Left lobe of liver (tissue), 2 donors: Measurements from ENCODE around the gene RAD51AP1. TPM values are rescaled to one million over a fixed set of nuclear protein-coding genes. Genes with fewer than 3 reads are reported as not detected.

Experiments
- ATAC-seq: fragments of 200-7000 bp; cut with Tn5 transposase; one replicate; pipeline ENCODE4 v1.9.1; 2020; ENCODE audit warnings: mild to moderate bottlenecking, moderate library complexity
- DNase-seq: peaks from one replicate; pipeline ENCODE4 v3.0.0-alpha.2; 2020; ENCODE audit warnings: low spot score
- total RNA-seq: library from RNA; stranded (reverse); gene quantifications from one replicate; pipeline ENCODE4 v1.2.1, GENCODE V29; 2021
- donor health status: DM: no; HTN: no; CAD: no; lungs with moderate emphysema.
- donor health status: DM: no; HTN: yes; CAD: no.

Gene RAD51AP1
- total RNA-seq, 1 donor from 2014 or later = 0.65 TPM

DNA sequence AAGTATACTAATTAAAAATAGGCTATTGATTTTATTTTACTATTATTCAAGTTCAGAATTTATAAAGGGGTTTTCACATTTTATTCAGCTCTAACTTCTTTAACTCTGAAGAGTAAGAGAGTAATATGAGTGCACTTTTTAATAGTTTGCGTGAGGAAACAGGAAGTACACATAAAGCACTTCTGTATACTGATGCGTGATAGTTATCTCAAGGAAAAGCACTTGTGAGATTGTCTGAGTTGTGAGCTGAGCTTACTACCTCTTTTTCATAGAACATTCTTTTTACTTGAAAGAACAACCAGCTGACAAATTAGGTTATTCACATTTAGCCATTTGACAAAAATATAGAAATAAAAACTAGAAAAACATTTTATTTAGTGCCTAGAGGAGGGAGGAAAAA is 1.9 kb downstream of the RAD51AP1 start:
- ATAC-seq = no peak
- DNase-seq = no peak

DNA sequence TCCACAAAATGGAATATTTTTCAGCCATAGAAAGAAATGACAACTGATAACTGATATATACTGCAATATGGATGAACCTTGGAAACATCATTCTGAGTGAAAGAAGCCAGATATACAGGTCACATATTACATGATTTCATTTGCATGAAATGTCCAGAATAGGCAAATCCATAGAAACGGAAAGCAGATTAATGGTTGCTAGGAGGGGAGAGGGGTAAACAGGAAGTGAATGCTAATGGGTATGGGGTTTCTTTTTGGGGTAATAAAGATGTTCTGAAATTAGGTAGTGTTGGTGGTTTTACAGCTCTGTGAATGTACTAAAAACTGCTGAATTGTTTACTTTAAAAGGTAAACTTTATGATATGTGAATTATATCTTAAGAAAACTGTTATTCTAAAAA is 6.5 kb downstream of the RAD51AP1 start:
- ATAC-seq = no peak
- no peak for DNase-seq

DNA sequence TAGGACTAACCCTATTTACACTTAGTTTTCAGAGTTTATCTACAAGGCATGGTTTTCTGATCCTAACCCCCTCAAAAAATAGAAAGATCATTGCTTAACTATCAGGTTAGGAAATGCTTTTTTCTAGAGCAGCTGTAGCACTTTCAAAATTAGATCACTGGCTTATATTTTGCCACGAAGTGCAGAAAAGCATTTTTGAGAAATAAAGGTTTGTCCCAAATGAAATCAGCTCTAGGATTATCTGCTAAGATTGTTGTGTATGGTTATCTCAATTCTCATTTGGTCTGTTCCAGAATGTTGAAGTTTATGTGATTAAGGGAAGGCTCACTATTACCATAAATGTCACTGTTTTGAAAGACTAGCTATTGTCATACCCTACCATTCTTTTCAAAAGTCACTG is 13.5 kb downstream of the RAD51AP1 start:
- no peak for DNase-seq
- no peak for ATAC-seq

DNA sequence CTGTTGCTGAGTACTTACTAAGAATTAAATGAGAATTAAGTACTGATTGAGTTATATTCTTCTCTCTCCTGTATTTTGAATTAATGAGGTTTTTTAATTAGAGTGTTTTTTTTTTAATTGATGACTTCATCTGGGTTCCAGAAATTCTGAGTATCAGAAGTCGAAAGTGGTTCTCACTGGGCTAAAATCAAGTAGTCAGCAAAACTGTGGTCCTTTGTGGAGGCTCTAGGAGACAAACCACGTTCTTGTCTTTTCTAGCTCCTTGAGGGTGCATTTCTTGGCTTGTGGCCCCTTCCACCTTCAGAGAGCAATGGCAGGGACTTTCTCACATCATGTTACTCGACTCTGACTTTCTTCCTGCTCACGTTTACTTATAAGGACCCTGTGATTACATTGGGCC is 15.3 kb downstream of the RAD51AP1 start:
- DNase-seq (no peak), ATAC-seq (no peak)

DNA sequence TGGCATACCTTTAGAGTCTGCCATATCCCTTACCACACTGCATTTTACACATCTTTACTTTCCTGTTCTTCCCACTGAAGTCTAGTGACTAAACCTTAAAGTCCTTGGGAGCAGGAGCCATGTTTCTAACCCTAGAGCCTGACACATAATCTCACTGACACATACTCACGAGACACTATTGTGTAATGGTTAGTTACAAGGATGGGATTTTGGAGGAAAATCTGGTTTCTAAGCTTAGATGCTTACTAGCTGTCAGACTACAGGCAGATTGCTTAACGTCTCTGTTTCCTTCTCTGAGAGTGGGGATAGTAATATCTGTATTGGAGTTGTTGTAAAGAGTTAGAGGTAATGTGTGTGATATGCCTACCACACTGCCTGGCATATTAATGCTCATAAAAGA is 17.1 kb downstream of the RAD51AP1 start:
- ATAC-seq = no peak
- DNase-seq = no peak

DNA sequence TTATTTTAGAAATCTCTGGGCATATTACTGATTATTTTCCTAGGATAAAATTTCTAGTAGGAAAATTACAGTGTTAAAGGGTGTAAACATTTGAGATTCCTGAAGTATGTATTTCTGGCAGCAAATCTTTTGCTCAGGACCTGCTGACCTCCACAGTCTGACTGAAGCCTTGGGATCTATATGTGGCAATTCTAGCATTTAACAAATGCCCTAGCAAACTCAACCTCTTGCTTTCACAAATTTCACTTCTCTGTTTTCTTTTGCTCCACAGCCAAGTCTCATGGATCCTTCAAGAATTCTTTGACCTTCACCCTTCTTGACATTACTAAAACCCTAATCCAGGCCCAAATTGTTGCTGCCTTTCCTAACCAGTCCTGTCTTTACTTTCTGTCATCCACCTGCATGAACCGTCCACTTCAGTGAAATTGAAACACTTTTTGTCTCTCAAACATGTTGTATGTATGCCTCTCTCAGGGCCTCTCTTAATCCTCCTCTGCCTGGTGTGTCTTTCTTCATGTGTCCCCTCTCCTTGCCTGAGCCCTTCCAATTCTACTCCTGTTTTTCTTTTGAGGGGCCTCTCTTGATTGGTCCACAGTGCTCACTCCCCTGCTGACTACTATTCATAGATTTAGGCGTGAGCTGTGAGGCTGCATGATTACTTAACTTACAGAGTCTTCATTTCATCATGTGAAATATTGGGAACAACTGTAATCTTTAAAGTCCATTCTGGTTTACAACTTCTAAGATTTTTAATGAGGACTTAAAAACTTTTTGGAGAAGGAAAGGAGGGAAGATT is 18.2 kb downstream of the RAD51AP1 start:
- DNase-seq = no peak
- no peak for ATAC-seq

DNA sequence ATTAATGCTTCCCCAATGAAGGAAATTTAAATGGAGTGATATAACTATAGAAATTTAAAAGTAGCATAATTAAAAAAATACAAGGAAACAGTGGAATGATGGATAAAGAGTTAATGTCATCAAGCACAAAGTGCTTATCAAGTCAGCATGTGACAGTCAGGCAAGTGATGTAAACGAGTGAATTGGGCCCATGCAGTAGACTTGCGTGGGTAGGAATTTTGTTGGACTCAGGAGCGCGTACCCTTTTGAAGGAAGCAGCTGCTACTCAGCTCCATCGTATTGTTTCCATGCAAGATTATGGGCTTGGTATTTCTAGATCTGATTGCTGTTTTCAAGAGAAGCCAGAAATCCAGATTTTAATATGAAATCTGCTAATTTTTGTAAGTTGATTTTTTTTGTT is 18.9 kb downstream of the RAD51AP1 start:
- DNase-seq (no peak), ATAC-seq (no peak)

DNA sequence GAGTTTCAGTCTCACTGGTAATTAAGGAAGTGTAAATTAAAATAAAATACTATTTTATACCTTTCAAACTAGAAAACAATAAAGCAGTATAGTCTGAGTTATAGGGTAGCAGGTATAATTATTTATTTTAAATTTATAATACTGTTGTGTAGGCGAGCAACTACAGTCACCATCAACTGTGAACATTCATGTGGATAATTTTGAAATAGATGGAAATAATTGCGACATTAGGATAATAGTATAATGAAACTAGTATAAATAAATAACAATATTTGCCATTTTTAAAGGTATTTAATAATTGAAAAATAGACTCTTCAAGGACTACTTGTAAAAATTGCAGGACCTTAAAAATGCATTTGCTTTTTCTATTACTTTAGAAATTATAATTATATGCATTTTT is 19.5 kb downstream of the RAD51AP1 start:
- ATAC-seq (no peak), DNase-seq (no peak)

DNA sequence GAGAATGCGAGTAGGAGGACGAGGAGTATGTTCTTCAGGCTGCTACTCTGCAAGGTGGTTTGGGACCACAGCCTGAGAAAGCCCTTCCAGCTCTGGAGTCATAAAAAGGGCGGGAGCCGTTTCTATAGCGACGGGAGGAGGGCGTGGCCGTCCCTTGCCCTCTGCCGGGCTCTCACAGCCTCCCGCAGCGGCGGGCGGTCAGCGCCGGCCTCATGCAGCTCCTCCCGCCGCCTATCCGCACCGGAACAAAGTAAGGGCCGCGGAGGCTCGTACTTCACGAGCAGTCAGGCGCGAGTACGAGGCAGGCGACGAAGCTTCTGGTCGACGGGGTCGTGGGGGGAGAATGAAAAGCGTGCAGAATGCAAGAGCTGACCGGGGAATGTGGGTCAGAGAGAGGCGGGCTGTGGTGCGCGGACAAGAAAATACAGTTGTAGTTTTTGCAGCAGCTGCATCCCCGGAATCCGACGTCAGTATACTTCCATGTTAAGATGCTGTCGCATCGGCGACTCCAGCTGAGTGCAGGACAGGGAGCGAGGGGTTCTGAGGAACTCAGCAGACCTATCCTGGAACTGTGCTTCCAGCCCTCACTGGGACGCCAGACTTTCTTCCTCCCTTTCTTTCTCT is 23.5 kb downstream of the RAD51AP1 start, which contains the start of gene DYRK4:
Gene DYRK4, plus strand, starts transcription at position 175 of the 624 bp plus-strand sequence. Its CDS starts 38 bp downstream, at position 213.
- DNase-seq = peak; percentile 80
- ATAC-seq = peak; percentile 100

DNA sequence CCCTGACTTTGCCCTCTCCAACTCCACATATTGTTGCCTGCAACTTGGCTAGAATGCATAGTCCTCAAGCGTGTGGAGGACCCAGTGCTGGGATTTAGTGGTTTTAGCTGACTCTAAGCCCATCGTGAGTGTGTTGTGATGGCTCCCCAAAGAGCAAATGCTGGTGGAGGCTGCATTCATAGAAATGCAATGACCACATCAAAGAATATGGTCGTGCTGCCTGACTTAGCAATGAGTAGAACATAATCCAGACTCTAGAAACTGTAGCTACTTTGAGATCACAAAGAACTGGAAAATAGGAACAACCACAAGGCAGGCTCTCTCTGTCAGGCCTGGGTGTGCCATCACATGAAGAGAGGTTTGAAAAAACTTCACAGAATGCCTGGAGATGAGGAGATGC is 24.6 kb downstream of the RAD51AP1 start:
- DNase-seq (no peak), ATAC-seq (no peak)

DNA sequence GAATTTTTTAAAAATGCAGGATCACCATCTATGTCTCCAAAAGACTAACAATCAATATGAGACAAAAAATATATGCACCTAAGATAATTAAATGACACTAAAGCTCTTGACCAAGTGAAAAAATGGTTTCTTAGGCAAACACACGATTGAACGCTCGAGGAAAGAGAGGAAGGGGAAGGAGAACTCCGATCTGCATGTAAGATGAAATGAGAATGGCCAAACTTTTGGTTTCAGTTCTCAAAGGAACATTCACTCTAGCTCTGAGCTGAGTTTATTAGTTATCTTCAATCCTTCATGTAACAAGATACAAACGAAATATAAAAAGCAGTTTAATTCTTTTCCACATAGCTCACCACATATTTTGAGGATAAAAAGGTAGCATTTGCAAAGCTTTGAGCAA is 26.1 kb downstream of the RAD51AP1 start:
- no peak for ATAC-seq

DNA sequence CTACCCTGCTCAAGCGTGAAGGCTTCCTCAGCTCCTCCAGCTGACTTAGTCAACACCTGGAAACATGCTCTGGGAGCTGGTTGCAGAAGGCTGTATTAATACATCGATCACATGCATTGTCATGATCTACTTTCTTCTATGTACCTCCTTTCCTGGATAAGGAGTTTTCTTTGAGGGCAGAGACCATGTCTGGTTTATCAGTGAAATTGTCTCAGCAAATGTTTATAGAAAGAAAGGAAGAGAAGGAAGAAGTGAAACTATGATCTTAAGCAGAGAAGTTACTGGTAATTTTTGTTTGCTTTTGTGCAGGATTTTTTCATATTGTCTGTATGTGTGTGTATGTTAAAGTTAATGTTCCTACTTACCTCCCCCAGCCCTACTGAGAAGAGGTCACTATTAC is 27.8 kb downstream of the RAD51AP1 start:
- DNase-seq (no peak), ATAC-seq (no peak)

More for the DNA sequence above, 26.1 kb downstream of the RAD51AP1 start:
- DNase-seq = no peak

DNA sequence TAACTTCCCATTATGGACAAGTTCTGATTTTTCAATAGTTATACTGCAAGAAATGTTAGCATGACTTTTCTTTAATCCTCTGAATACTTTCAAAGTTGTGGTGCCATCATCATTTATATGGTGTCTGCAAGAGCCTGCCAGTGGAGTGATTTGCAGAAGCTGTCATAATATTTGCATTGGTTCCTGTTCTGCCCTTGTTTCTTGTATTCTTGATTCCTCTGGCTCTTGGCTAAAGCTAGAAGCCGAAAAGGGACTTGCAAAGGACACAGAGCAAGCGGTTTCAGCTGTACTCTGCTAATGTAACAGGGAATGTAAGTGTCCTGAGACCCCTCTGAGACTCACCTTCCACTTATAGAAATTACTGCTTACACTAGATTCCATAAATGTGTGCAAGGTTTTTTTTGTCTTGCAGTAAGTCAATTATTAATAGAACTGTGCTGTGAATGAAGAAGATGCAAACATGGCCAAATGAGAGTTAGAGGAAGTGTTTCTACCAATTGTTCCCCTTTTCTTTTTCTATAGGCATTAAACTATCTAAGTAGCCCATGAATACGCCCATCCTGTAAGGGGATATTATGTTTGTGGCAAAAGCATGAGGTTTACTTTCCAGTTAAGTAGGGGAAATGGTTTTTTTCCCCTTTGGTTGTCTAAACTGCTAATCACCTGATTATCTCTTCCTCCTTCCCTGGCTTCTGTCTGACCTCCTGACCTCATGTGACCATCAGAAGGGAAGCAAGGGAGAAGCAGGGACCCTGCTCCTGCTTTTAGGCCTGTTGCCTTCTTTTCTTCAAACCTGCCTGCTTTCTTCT is 28.6 kb downstream of the RAD51AP1 start:
- ATAC-seq = peak; percentile 34
- DNase-seq = no peak

DNA sequence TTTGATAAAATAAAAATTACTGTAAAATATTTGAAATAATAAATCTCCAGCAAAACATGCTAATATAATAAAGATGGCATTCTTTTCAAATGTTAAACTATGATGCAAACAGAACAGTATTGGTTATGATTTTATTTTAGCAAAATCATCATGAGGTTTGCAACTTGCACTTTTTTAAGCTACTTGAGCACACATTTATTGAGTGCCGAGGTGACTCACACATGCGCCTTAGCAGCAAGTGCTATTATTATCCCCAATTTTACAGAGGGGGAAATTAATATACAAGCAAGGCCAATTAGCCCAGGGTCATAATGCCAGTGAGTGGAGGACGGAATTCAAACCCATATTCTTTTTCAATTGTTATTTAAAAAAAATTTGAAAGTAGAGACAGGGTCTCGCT is 30.6 kb downstream of the RAD51AP1 start:
- ATAC-seq = no peak
- DNase-seq = no peak

DNA sequence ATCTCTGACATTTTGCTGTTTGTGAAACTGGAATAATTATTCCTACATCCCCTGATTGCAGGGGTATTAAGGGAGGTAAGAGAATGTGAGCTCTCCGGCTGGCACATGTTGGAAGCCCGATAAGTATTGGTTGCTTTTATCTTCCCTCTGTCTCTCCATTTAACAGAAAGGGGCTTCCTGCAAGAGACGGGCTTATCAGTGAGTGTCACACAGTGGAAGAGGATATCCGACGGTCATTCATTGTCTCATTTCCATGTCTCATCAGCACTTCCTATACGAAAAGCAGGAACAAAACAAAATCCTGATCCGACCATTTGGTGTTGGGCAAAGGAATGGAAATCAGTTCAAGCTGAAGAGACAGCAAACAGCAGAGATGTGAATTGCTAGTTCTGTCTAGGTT is 34.0 kb downstream of the RAD51AP1 start:
- ATAC-seq = peak; percentile 34

DNA sequence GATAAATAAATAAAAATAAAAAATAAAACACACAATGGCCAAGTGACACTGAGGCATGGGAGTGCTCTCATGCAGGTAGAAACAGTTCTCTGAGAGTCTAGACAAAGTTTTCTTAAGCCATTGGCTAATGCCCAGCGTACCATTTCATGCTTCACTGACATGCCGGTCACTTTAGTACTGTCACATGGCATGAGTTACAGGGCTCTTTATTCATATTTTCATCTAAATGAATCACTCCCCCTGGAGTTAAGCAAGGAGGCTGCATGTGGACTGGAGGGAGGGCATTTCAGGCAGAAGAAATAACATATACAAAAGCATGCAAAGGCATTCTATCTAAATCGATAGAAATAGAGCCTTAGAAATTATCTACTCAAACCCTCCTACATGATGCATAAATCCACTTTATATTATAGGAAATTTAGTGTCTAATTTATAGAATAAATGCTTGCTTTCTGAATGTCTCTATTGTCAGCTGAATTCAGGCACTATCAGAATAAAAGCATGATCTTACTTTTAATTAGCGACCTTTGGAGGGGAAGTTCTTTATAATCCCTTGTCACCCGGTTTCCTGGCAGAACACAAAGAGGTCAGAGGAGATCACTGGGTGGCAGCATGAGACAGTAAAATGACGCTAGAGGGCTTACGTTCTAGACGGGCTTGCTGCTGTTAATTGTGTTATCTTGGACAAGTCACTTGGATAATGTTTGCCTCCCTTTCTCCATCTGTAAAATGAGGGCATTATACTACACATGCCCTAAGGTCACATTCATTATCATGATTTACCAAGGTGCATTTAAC is 40.8 kb downstream of the RAD51AP1 start:
- ATAC-seq (peak; percentile 84), DNase-seq (no peak)

More for the DNA sequence above, 34.0 kb downstream of the RAD51AP1 start:
- DNase-seq = no peak

DNA sequence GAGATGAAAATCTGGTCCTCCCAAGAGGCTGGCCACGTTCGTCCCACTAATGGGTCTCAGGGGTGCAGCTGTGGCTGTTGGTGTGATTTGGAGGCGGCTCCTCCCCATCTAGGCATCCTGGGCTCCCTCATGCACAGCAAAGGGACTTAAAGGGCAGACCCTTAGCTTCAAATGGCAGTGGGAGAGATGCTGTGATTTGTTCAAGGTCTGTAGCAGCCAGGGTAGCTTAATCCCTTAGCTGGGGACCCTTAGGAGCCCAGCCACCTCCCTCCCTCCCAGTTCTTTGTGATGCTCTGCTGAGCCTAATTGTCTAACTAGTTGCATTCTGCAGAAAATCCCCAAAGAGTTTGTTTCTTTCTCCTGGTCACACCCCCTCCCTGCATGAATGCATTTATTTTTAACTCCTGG is 41.6 kb downstream of the RAD51AP1 start:
- DNase-seq (no peak), ATAC-seq (no peak)

DNA sequence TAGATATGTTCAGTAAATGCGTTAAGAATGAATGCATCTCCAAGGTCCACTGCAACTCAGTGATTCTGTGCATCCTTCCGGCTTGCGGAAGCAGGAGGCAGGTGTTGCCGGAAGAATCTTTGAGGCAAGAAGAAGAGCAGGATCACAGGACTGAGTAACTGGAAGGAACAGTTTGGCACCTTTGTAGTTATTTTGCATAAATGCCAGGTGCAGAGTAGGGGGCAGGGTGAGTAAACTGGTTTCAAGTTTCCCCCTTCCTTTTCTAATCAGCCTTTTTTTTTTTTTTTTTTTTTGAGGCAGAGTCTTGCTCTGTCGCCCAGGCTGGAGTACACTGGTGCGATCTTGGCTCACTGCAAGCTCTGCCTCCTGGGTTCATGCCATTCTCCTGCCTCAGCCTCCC is 45.6 kb downstream of the RAD51AP1 start:
- no peak for DNase-seq
- ATAC-seq = no peak

DNA sequence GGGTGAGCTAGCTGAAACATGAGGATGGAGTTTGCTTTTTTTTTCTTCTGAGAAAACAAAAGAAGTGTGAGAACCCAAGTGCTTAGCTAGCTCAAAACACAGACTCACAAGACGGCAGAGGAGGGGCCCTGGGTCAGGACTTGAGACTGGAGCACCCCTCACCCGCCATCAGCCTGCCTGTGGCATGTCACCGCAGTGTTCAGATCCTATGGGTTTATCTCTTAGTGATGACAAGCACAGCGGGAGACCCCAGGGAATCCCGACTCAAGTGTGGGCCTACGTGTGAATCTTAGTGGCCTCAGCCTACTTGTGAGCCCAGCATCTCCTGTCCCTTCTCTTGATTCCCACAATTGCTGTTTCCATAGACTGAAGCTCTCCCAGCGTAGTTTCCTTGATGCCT is 46.2 kb downstream of the RAD51AP1 start:
- ATAC-seq (no peak), DNase-seq (no peak)

DNA sequence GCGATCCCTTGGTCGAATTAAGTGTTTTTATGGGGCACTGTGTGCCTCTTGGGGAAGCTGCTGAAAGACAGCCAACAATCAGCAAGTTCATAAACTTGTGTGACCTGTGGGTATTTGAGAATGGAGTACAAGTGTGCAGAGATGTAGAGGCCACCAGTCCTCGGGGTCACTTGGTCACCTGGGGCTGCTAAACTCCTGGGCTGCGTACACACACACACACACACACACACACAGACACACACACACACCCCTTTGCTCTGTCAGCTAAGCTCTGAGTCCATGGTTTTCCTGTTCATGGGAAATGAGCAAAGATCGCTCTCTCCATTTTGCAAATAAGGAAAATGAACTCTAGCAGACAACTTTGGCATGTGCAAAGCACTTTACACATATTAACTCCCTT is 47.8 kb downstream of the RAD51AP1 start:
- ATAC-seq = no peak
- DNase-seq = no peak

DNA sequence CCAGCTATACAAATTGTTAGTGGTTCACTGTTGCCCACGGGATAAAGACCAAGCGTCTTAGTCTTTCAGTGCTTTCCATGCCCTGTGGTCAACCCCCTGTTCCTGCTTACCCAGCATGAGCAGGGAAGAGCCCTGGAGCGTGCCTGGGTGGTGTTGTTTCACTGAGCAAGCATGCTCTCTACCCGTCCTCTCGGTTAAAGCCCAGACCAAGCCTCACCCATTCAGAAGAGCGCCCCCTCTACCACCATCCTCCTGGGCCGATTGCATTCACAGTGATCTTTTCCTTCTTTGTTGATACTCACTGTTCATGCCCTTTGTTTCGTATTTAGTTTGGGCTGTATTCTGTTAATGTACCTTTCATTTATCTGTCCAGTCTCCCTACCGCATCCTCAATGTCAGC is 48.4 kb downstream of the RAD51AP1 start:
- ATAC-seq (no peak), DNase-seq (no peak)
